BLaER1 treated with 17β-estradiol and CSF1 and Interleukin-3, amounts not matched to agents 10 nM and 100 nM (cell line): Measurements from ENCODE around the gene PRDM5.

Experiments used
- H3K27ac ChIP-seq, 11 experiments: shearing (Covaris generic); formaldehyde crosslinking; 2 replicates each; pipeline ENCODE4 v1.8.1; 2022
- H3K27me3 ChIP-seq, 11 experiments: shearing (Covaris generic); formaldehyde crosslinking; 2 replicates each; pipeline ENCODE4 v1.8.1; 2022
- H3K36me3 ChIP-seq, 11 experiments: shearing (Covaris generic); formaldehyde crosslinking; 2 replicates each; pipeline ENCODE4 v1.8.1; 2022
- H3K4me1 ChIP-seq, 10 experiments: shearing (Covaris generic); formaldehyde crosslinking; 2 replicates each; pipeline ENCODE4 v1.8.1; 2022
- H3K4me2 ChIP-seq, 11 experiments: shearing (Covaris generic); formaldehyde crosslinking; 2 replicates each; pipeline ENCODE4 v1.8.1; 2022
- H3K4me3 ChIP-seq, 10 experiments: shearing (Covaris generic); formaldehyde crosslinking; 2 replicates each; pipeline ENCODE4 v1.8.1; 2022
- H3K9ac ChIP-seq, 11 experiments: shearing (Covaris generic); formaldehyde crosslinking; 2 replicates each; pipeline ENCODE4 v1.8.1; 2022
- H3K9me3 ChIP-seq, 11 experiments: shearing (Covaris generic); formaldehyde crosslinking; replicated peaks in 1 of 11; 2 replicates each; pipeline ENCODE4 v1.8.1; 2022
- H4K20me1 ChIP-seq, 11 experiments: shearing (Covaris generic); formaldehyde crosslinking; 2 replicates each; pipeline ENCODE4 v1.8.1; 2022
- Cebpa-rat ChIP-seq, 11 experiments: shearing (Covaris generic); IDR thresholded peaks; 2 replicates each; pipeline ENCODE4 v1.8.1; 2022

The PRDM5 gene

DNA sequence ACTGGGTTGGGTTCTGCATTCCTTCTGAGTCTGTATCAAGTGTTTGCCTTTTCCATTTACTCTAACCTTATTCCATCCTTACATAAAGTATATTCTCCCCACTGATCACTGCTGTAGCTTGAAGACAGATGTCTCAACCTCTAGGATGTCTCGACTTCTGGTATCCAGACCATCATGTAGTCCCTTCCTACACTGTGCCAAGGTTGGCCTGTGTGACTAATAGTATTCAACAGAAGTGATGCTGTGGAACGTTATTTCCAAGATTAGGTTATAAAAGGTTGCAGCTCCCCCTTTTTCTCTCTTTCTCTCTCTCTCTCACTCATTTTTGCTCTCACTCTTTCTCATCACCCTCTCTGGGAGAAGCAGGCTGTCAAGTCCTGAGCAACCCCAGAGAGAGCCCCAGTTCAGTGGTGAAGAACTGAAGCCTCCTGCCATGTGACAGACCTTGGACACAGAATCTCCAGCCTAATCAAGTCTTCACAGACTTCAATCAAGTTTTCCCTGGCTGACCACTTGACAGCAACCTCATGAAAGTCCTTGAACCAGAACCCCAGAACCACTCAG, 75.4 kb downstream of the PRDM5 start:
- TF ChIP-seq Cebpa-rat (IDR thresholded peaks at IDR 0.05) = no peak
- Histone ChIP-seq H3K27me3 (no peaks in the 10 kb centered on the region), H3K4me1 (no peaks in the 10 kb centered on the region), H3K4me3 (no peak overlapping the region), H3K36me3 (no peaks in the 10 kb centered on the region), H3K27ac (no peak overlapping the region), H3K9me3 (no peaks in the 10 kb centered on the region), H3K9ac (no peak overlapping the region), H4K20me1 (no peaks in the 10 kb centered on the region), H3K4me2 (no peak overlapping the region)

DNA sequence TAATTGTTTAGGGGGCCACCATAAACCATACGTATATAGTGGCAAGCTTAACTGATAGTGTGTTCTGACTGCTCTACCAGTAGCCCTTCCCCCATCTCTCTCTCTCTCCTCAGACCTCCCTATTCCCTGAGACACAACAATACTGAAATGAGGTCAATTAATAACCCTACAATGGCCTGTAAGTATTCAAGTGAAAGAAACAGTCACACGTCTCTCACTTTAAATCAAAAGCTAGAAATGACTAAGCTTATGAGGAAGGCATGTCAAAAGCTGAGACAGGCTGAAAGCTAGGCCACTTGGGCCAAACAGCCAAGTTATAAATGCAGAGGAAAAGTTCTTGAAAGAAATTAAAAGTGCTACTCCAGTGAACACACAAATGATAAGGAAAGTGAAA, 78.0 kb downstream of the PRDM5 start:
- no peak overlapping the region for H3K4me3 ChIP-seq
- peaks cover 0 to 9% (median 7%) of the 10 kb centered on the region in 11 experiments; a peak in 16 of 22 replicates for H3K9me3 ChIP-seq
- no peaks in the 10 kb centered on the region for H3K27me3 ChIP-seq
- no peak overlapping the region for H3K4me2 ChIP-seq
- no peaks in the 10 kb centered on the region for H4K20me1 ChIP-seq
- no peak overlapping the region for H3K27ac ChIP-seq
- TF ChIP-seq Cebpa-rat (IDR thresholded peaks at IDR 0.05) = no peak
- no peak overlapping the region for H3K9ac ChIP-seq
- H3K36me3 ChIP-seq = no peaks in the 10 kb centered on the region
- no peaks in the 10 kb centered on the region for H3K4me1 ChIP-seq

GRCh38 chr4:120843849-120844527, 78.5 kb downstream of the PRDM5 start:
- H3K27me3 ChIP-seq = no peaks in the 10 kb centered on the region
- no peak overlapping the region for H3K27ac ChIP-seq
- TF ChIP-seq Cebpa-rat (IDR thresholded peaks at IDR 0.05) = no peak
- H3K9me3 ChIP-seq = peaks cover 0 to 15% (median 13%) of the 10 kb centered on the region in 11 experiments; a peak in 16 of 22 replicates
- no peaks in the 10 kb centered on the region for H3K36me3 ChIP-seq
- H3K4me2 ChIP-seq = no peak overlapping the region
- no peak overlapping the region for H3K4me3 ChIP-seq
- no peaks in the 10 kb centered on the region for H4K20me1 ChIP-seq
- no peaks in the 10 kb centered on the region for H3K4me1 ChIP-seq
- H3K9ac ChIP-seq = no peak overlapping the region

- Histone ChIP-seq H3K4me2 (no peak overlapping the region), H4K20me1 (no peaks in the 10 kb centered on the region), H3K9ac (no peak overlapping the region), H3K4me3 (no peak overlapping the region), H3K9me3 (peaks cover 0 to 19% (median 16%) of the 10 kb centered on the region in 11 experiments; a peak in 16 of 22 replicates), H3K4me1 (no peaks in the 10 kb centered on the region), H3K27ac (no peak overlapping the region), H3K27me3 (no peaks in the 10 kb centered on the region), H3K36me3 (no peaks in the 10 kb centered on the region)
- TF ChIP-seq Cebpa-rat (IDR thresholded peaks at IDR 0.05) = no peak
Observed at GRCh38 chr4:120842031-120842430, 80.5 kb downstream of the PRDM5 start.

DNA sequence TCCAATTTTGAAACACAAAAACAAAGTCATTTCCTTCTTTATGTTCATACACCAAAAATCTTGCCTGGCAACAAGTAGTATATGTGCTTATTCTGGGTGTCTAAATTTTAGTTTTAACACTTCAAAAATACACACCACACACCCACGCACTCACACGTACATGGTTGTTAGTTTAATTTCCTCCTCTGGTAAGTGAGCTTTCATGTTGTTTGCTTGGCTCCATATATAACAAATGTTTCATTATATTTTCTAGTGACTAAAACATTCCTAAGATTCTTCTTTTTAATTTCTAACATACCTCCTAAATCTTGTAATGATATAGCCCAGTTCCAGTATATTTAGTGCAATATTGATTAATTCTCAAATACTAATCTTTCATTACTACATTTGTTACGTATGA, 80.9 kb downstream of the PRDM5 start:
- H3K36me3 ChIP-seq = no peaks in the 10 kb centered on the region
- H3K4me1 ChIP-seq = no peaks in the 10 kb centered on the region
- no peaks in the 10 kb centered on the region for H4K20me1 ChIP-seq
- TF ChIP-seq Cebpa-rat (IDR thresholded peaks at IDR 0.05) = no peak
- H3K9me3 ChIP-seq = peaks cover 0 to 19% (median 16%) of the 10 kb centered on the region in 11 experiments; a peak in 16 of 22 replicates
- no peak overlapping the region for H3K27ac ChIP-seq
- no peak overlapping the region for H3K4me2 ChIP-seq
- H3K27me3 ChIP-seq = no peaks in the 10 kb centered on the region
- H3K4me3 ChIP-seq = no peak overlapping the region
- H3K9ac ChIP-seq = no peak overlapping the region

- no peaks in the 10 kb centered on the region for H4K20me1 ChIP-seq
- no peak overlapping the region for H3K4me2 ChIP-seq
- no peaks in the 10 kb centered on the region for H3K36me3 ChIP-seq
- no peak overlapping the region for H3K27ac ChIP-seq
- no peaks in the 10 kb centered on the region for H3K27me3 ChIP-seq
- no peaks in the 10 kb centered on the region for H3K4me1 ChIP-seq
- H3K4me3 ChIP-seq = no peak overlapping the region
- H3K9ac ChIP-seq = no peak overlapping the region
- peaks cover 8 to 26% (median 22%) of the 10 kb centered on the region in 11 experiments for H3K9me3 ChIP-seq
- no peak for TF ChIP-seq Cebpa-rat (IDR thresholded peaks at IDR 0.05)
Observed at GRCh38 chr4:120839974-120840751, 82.4 kb downstream of the PRDM5 start.

GRCh38 chr4:120839334-120839973, 83.1 kb downstream of the PRDM5 start:
- no peak overlapping the region for H3K4me2 ChIP-seq
- H3K9me3 ChIP-seq = peaks cover 15 to 32% (median 29%) of the 10 kb centered on the region in 11 experiments
- H3K4me1 ChIP-seq = no peaks in the 10 kb centered on the region
- H4K20me1 ChIP-seq = no peaks in the 10 kb centered on the region
- H3K9ac ChIP-seq = no peak overlapping the region
- TF ChIP-seq Cebpa-rat (IDR thresholded peaks at IDR 0.05) = no peak
- H3K27ac ChIP-seq = no peak overlapping the region
- H3K4me3 ChIP-seq = no peak overlapping the region
- no peaks in the 10 kb centered on the region for H3K27me3 ChIP-seq
- H3K36me3 ChIP-seq = no peaks in the 10 kb centered on the region

DNA sequence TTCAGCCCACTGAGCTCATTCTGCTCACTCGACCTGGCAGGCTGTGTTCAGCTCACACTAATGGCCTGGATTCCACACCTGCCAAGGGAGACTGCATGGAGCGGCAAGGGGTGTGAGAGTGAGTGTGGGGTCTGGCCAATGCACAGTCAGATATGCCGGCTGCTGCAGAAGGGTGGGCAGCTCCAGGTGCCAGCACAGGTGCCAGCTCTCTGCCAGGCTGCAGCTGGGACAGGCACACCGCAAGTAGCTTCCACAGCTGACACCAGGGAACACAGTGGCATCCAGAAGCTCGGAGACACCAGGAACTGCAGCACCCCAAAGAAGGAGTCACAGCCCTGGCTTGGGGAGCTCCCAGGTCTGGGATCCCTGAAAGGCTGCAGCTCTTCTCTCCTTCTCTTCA, 83.7 kb downstream of the PRDM5 start:
- no peaks in the 10 kb centered on the region for H3K36me3 ChIP-seq
- no peak overlapping the region for H3K4me3 ChIP-seq
- H3K27ac ChIP-seq = no peak overlapping the region
- peaks cover 21 to 39% (median 36%) of the 10 kb centered on the region in 11 experiments for H3K9me3 ChIP-seq
- H4K20me1 ChIP-seq = no peaks in the 10 kb centered on the region
- H3K9ac ChIP-seq = no peak overlapping the region
- H3K4me2 ChIP-seq = no peak overlapping the region
- H3K27me3 ChIP-seq = no peaks in the 10 kb centered on the region
- TF ChIP-seq Cebpa-rat (IDR thresholded peaks at IDR 0.05) = no peak
- H3K4me1 ChIP-seq = no peaks in the 10 kb centered on the region

DNA sequence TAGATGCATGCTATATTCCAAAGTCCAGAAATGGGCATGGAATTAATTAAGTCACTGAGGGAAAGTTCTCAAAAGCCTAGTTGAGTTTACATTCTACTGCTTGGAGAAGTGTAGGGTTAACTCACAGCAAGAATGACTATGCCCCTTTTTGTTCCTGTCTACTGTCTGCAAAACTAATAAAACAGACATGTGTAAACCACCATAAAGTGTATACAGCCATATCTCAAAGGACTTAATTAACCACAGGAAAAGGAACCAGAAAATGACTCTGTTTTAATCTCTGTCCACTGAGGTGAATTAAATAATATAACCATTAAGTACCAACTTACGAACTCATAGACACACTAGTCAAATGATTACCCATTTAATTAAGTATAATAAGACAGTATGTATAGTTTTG, 84.9 kb downstream of the PRDM5 start:
- Histone ChIP-seq H3K27ac (no peak overlapping the region), H3K4me2 (no peak overlapping the region)
- no peak for TF ChIP-seq Cebpa-rat (IDR thresholded peaks at IDR 0.05)

More for the DNA sequence above, 84.9 kb downstream of the PRDM5 start:
- no peaks in the 10 kb centered on the region for H3K36me3 ChIP-seq
- H3K9me3 ChIP-seq = peaks cover 29 to 49% (median 44%) of the 10 kb centered on the region in 11 experiments
- no peak overlapping the region for H3K4me3 ChIP-seq
- H3K9ac ChIP-seq = no peak overlapping the region
- no peaks in the 10 kb centered on the region for H3K27me3 ChIP-seq
- H3K4me1 ChIP-seq = peaks cover 0 to 6% (median 2%) of the 10 kb centered on the region in 10 experiments; a peak in 5 of 20 replicates
- no peaks in the 10 kb centered on the region for H4K20me1 ChIP-seq
